Prostate gland (tissue), 2 donors: ENCODE data around the gene KIF16B. TPM values are rescaled to one million over a fixed set of nuclear protein-coding genes. Genes with fewer than 3 reads are reported as not detected.

Experiments
- DNase-seq: peaks from one replicate; pipeline ENCODE4 v3.0.0-alpha.2; 2019; ENCODE audit warnings: low spot score
- H3K27ac ChIP-seq, 2 donors: fragments of 200-600 bp; sonication (generic); 2 replicates each; pipeline ENCODE4 v1.5.1; 2017 to 2019
- H3K27me3 ChIP-seq: fragments of 200-600 bp; sonication (generic); replicated peaks from 2 replicates; pipeline ENCODE4 v1.5.1; 2019; ENCODE audit not compliant: insufficient read depth
- H3K36me3 ChIP-seq, 2 donors: fragments of 200-600 bp; sonication (generic); 1 replicate in 1 of 2; 2 replicates in 1 of 2; pipeline versions ENCODE4 v1.5.1 to v1.8.1; 2017 to 2019
- H3K4me1 ChIP-seq: fragments of 200-600 bp; sonication (generic); replicated peaks from 2 replicates; pipeline ENCODE4 v1.5.1; 2019
- H3K4me3 ChIP-seq, 2 donors: fragments of 200-600 bp; sonication (generic); 2 replicates each; pipeline ENCODE4 v1.5.1; 2017 to 2019
- H3K9me3 ChIP-seq: fragments of 200-600 bp; sonication (generic); 2 replicates; pipeline ENCODE4 v1.5.1; 2017
- POLR2A ChIP-seq: fragments of 450-650 bp; IDR thresholded peaks from one replicate; pipeline ENCODE4 v1.6.1; 2016; ENCODE audit warnings: antibody characterized with exemption, mild to moderate bottlenecking
- POLR2AphosphoS5 ChIP-seq: sonication (generic); formaldehyde crosslinking; IDR thresholded peaks from one replicate; pipeline ENCODE4 v1.6.1; 2017; ENCODE audit warnings: antibody characterized with exemption
- WGBS: methylation state at CpG from one replicate; pipeline ENCODE4 v1.1.5; 2018; 5-methylcytosine and 5-hydroxymethylcytosine counted together
- intact Hi-C: fragments of 100-400 bp; cut with DNase I; formaldehyde crosslinking; loops from one replicate; pipeline ENCODE4 v1.14.2; 2022
- total RNA-seq, 2 donors: library from RNA; depleted of rRNA; stranded (reverse); fragments of >200 nt; gene quantifications; one replicate each; pipeline ENCODE4 v1.1.0, GENCODE V29; 2016
- TF ChIP-seq, protein P1 (sequence below), 4 experiments: fragments of 200-600 bp in 2 of 4; fragments of 450-650 bp in 2 of 4; sonication (generic) in 2 of 4; IDR thresholded peaks; 1 replicate in 3 of 4; 2 replicates in 1 of 4; pipeline ENCODE4 v1.5.1; 2016 to 2019; ENCODE audit warnings: antibody characterized with exemption in 4 of 4, mild to moderate bottlenecking in 2 of 4, moderate library complexity in 2 of 4

Gene KIF16B
- total RNA-seq, 2 donors from 2014 or later = 11.5 to 24.4 TPM

DNA sequence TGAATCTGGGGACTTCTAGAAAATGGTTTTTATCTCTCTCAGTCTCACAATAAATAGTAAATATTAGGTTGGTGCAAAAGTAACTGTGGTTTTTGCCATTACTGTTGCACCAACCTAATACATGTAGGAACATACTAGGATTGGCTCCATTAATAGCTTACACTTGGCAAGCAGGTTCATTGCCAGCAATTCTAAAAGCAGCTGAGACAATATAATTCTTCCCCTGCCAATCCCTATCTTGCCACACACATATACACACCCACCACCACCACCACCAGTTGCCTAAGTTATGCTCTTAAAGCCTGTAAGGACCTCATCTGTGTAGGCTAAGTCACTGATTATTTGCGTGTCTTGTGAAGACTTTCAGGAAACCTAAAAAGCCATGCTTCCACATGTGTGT is 145.1 kb downstream of the KIF16B start:
- H3K27ac ChIP-seq = no peak overlapping the region
- H3K4me3 ChIP-seq = no peak overlapping the region
- intact Hi-C loops = no loop called here
- no peaks in the 10 kb centered on the region for H3K4me1 ChIP-seq
- H3K27me3 ChIP-seq = no peaks in the 10 kb centered on the region
- 100% methylated on average over 1 of the region's 1 CpG for WGBS
- no peaks in the 10 kb centered on the region for H3K9me3 ChIP-seq
- TF ChIP-seq POLR2A (no peak), POLR2AphosphoS5 (no peak)
- TF ChIP-seq, protein P1, sequence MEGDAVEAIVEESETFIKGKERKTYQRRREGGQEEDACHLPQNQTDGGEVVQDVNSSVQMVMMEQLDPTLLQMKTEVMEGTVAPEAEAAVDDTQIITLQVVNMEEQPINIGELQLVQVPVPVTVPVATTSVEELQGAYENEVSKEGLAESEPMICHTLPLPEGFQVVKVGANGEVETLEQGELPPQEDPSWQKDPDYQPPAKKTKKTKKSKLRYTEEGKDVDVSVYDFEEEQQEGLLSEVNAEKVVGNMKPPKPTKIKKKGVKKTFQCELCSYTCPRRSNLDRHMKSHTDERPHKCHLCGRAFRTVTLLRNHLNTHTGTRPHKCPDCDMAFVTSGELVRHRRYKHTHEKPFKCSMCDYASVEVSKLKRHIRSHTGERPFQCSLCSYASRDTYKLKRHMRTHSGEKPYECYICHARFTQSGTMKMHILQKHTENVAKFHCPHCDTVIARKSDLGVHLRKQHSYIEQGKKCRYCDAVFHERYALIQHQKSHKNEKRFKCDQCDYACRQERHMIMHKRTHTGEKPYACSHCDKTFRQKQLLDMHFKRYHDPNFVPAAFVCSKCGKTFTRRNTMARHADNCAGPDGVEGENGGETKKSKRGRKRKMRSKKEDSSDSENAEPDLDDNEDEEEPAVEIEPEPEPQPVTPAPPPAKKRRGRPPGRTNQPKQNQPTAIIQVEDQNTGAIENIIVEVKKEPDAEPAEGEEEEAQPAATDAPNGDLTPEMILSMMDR (IDR thresholded peaks at IDR 0.05) = no peak
- no peaks in the 10 kb centered on the region for H3K36me3 ChIP-seq
- no peak for DNase-seq

DNA sequence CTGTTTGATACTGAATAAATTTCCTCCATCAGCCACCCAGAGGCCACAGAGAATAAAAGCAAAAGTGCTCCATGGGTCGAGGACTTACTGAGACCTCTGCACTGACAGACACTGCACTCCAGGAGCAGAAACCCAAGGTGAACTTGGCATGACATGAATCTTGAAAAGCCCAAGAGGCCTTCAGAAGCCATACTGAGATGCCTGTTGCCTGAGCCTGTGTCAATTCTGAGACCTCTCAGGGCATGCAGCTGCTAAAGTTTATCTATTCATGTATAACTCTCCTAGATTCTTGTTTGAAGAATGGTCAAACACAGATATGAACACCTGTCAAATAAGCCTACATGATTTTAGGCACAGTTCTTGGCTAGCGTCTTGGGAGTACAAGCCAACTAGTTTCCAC is 145.7 kb downstream of the KIF16B start:
- intact Hi-C loops = no loop called here

DNA sequence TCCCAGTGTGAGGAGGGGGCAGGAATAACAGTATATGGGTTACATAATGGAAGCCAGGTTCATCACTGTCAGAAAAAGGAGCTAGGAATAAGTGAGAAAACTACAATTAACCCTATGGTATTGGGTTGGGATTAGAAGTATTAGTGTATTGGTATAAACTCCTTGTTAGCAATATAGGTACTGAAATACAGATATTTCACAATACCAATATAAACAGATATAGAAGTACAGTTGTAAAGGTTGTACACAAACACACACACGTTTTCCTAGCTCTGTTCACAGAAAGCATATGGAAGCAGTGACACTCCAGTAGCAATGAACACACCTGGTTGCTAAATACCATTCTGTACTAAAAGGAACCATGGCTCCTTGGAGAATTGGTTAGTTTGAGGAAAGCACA is 148.5 kb downstream of the KIF16B start:
- TF ChIP-seq, protein P1 (IDR thresholded peaks at IDR 0.05) = no peak
- H3K36me3 ChIP-seq = no peaks in the 10 kb centered on the region

More for the DNA sequence above, 145.7 kb downstream of the KIF16B start:
- Histone ChIP-seq H3K4me3 (no peak overlapping the region), H3K4me1 (no peaks in the 10 kb centered on the region), H3K36me3 (no peaks in the 10 kb centered on the region), H3K27ac (no peak overlapping the region), H3K9me3 (no peaks in the 10 kb centered on the region), H3K27me3 (no peaks in the 10 kb centered on the region)
- WGBS = 96% methylated on average over 2 of the region's 2 CpGs
- TF ChIP-seq POLR2AphosphoS5 = no peak
- no peak for TF ChIP-seq POLR2A
- TF ChIP-seq, protein P1 (IDR thresholded peaks at IDR 0.05) = no peak
- DNase-seq = no peak

DNA sequence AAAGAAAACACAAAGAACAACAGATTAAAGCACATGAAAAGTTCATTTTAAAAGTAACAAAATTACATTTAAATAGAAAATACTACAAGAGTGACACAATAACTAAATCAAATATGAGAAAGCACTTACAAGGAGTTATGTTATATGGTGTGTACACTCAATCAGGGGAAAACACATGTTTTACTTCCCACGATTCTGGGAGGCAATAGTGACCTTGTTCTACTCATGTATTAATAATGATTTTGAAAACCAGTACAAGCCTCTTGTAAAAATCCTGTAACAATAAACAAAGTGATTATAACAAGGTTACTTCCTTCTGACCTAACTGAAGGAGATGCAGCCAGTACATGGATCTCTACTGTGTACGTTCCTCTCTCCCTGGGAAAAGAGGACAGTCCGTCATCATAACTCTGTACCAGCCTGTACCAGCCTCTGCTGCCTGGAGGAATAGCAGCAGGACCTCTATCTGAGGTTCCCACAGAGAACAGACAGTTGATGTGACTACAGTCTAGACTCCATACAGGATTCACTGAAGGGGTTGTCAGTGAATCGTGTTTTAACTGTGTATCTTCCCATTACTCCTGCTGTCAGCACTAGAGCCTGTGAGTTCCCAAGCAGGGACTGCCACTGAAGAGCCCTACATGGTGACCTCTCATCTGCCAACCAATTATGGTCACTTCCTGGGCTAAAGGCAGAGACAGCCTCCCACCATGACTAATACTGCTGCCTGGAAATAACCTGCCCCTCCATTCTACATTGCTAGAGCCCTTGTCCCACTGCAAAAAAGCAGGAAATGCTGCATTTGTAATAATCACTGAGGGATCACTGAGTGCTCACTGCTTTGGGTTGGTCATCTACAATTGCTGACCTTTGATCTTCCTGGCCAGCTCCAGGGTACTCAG is 149.7 kb downstream of the KIF16B start:
- Histone ChIP-seq H3K27ac (no peak overlapping the region), H3K36me3 (no peaks in the 10 kb centered on the region), H3K27me3 (no peaks in the 10 kb centered on the region), H3K4me3 (no peak overlapping the region), H3K9me3 (no peaks in the 10 kb centered on the region), H3K4me1 (no peaks in the 10 kb centered on the region)
- no peak for TF ChIP-seq POLR2A
- TF ChIP-seq, protein P1 (IDR thresholded peaks at IDR 0.05) = no peak
- TF ChIP-seq POLR2AphosphoS5 = no peak
- no peak for DNase-seq
- WGBS = 56% methylated on average over 4 of the region's 4 CpGs
- intact Hi-C loops = no loop called here

More for the DNA sequence above, 148.5 kb downstream of the KIF16B start:
- no peaks in the 10 kb centered on the region for H3K4me1 ChIP-seq
- intact Hi-C loops = no loop called here
- H3K9me3 ChIP-seq = no peaks in the 10 kb centered on the region
- no peak for DNase-seq
- no peaks in the 10 kb centered on the region for H3K27me3 ChIP-seq
- H3K4me3 ChIP-seq = no peak overlapping the region
- 71% methylated on average over 1 of the region's 1 CpG for WGBS
- no peak overlapping the region for H3K27ac ChIP-seq
